GM12878 (cell line): Measurements from ENCODE around the gene PTPRD. TPM values are rescaled to one million over a fixed set of nuclear protein-coding genes. Genes with fewer than 3 reads are reported as not detected.

Experiments
- ATAC-seq: fragments of 200-7000 bp; cut with Tn5 transposase; 3 replicates; pipeline ENCODE4 v1.9.1; 2020; ENCODE audit warnings: mild to moderate bottlenecking, moderate library complexity
- BruUV-seq: library from RNA; stranded (reverse); fragments of 400-500 nt; replicated peaks from 2 replicates; lab custom pipeline; 2021; lab: Mats Ljungman, UMichigan
- CTCF ChIA-PET: fragments of 300-600 bp; sonication (Branson Sonifier 250); formaldehyde crosslinking; extraction: SDS; loops from one replicate; lab custom pipeline; 2021; ENCODE audit warnings: inconsistent platforms; lab: Yijun Ruan, JAX
- POLR2A ChIA-PET: fragments of 350-600 bp; formaldehyde crosslinking; extraction: SDS; loops from one replicate; lab custom pipeline; 2021; ENCODE audit warnings: inconsistent platforms; lab: Charles Lee
- RAD21 ChIA-PET: fragments of 300-600 bp; sonication (Branson Sonifier 250); formaldehyde crosslinking; loops from one replicate; lab custom pipeline; 2023; ENCODE audit warnings: antibody characterized with exemption; ENCODE audit not compliant: unreplicated experiment; lab: Charles Lee
- SMC1A ChIA-PET: fragments of 300-600 bp; sonication (Branson Sonifier 250); formaldehyde crosslinking; loops from one replicate; lab custom pipeline; 2023; ENCODE audit not compliant: unreplicated experiment, uncharacterized antibody; lab: Charles Lee
- DNase-seq: peaks from one replicate; pipeline ENCODE4 v3.0.0-alpha.2; 2011; ENCODE audit warnings: low read depth, low spot score
- FAIRE-seq: peaks from 3 replicates; lab custom pipeline; 2011; peaks lifted over from hg19 to GRCh38; lab: Jason Lieb, UNC
- H2AFZ ChIP-seq: 2 replicates; pipeline ENCODE4 v1.6.0; 2011; ENCODE audit warnings: low read depth, low read length, control low read depth; ENCODE audit not compliant: control insufficient read depth
- H3K27ac ChIP-seq: 2 replicates; pipeline ENCODE4 v1.5.1; 2011; ENCODE audit warnings: control low read depth; ENCODE audit not compliant: control insufficient read depth, insufficient read depth
- H3K27me3 ChIP-seq, 2 experiments: replicated peaks in 1 of 2; 2 replicates each; pipeline versions ENCODE4 v1.6.0 to v1.6.1; 2011; ENCODE audit warnings: low read length in 1 of 2; ENCODE audit not compliant: control insufficient read depth in 2 of 2, insufficient read depth in 2 of 2
- H3K36me3 ChIP-seq, 2 experiments: 2 replicates each; pipeline ENCODE4 v1.5.1; 2011; ENCODE audit warnings: low read length in 1 of 2; ENCODE audit not compliant: control insufficient read depth in 2 of 2, insufficient read depth in 2 of 2
- H3K4me1 ChIP-seq: 2 replicates; pipeline ENCODE4 v1.6.1; 2011; ENCODE audit warnings: mild to moderate bottlenecking, low read length, moderate library complexity, mixed read lengths; ENCODE audit not compliant: control insufficient read depth, insufficient read depth
- H3K4me2 ChIP-seq: 2 replicates; pipeline ENCODE4 v1.6.0; 2011; ENCODE audit warnings: control low read depth; ENCODE audit not compliant: control insufficient read depth, insufficient read depth
- H3K4me3 ChIP-seq: fragments of 200-600 bp; sonication (generic); 2 replicates; pipeline ENCODE4 v1.5.1; 2016
- H3K79me2 ChIP-seq: 2 replicates; pipeline ENCODE4 v1.6.0; 2011; ENCODE audit warnings: low read length; ENCODE audit not compliant: control insufficient read depth, insufficient read depth
- H3K9ac ChIP-seq: 2 replicates; pipeline ENCODE4 v1.8.0; 2011; ENCODE audit warnings: low read length, control low read depth, mixed read lengths; ENCODE audit not compliant: control insufficient read depth, insufficient read depth
- H3K9me3 ChIP-seq: replicated peaks from 3 replicates; pipeline ENCODE4 v1.5.1; 2011; ENCODE audit warnings: mild to moderate bottlenecking, low read length; ENCODE audit not compliant: control insufficient read depth, insufficient read depth
- H4K20me1 ChIP-seq: 2 replicates; pipeline ENCODE4 v1.6.0; 2011; ENCODE audit not compliant: control insufficient read depth, insufficient read depth
- BCL3 ChIP-seq: IDR thresholded peaks from 2 replicates; pipeline ENCODE4 v1.6.1; 2011; ENCODE audit warnings: borderline replicate concordance, low read depth, mild to moderate bottlenecking, moderate library complexity, low read length; ENCODE audit not compliant: insufficient read depth, poor library complexity, severe bottlenecking
- CTCF ChIP-seq, 3 experiments: IDR thresholded peaks in 2 of 3; conservative IDR thresholded peaks in 1 of 3; 2 replicates each; pipeline ENCODE4 v1.5.1; 2011; ENCODE audit warnings: low read depth in 3 of 3, low read length in 3 of 3, mild to moderate bottlenecking in 3 of 3, control low read depth in 2 of 3, moderate library complexity in 2 of 3, inconsistent platforms in 1 of 3, mixed read lengths in 1 of 3; ENCODE audit not compliant: control insufficient read depth in 2 of 3, insufficient read depth in 1 of 3; ENCODE audit errors: extremely low read depth in 1 of 3
- ETV6 ChIP-seq, 2 experiments: fragments of 450-650 bp in 1 of 2; IDR thresholded peaks in 1 of 2; conservative IDR thresholded peaks in 1 of 2; 2 replicates each; pipeline ENCODE4 v1.6.1; 2014; ENCODE audit warnings: antibody characterized with exemption in 1 of 2, borderline replicate concordance in 1 of 2, low read depth in 1 of 2, mild to moderate bottlenecking in 1 of 2, moderate library complexity in 1 of 2
- HCFC1 ChIP-seq: fragments of 150-350 bp; IDR thresholded peaks from 2 replicates; pipeline ENCODE4 v1.6.1; 2014; ENCODE audit warnings: low read length
- HSF1 ChIP-seq: fragments of 150-350 bp; IDR thresholded peaks from 2 replicates; pipeline ENCODE4 v1.6.1; 2014; ENCODE audit warnings: mild to moderate bottlenecking, low read depth, low read length
- IRF3 ChIP-seq: fragments of 450-650 bp; IDR thresholded peaks from 2 replicates; pipeline ENCODE4 v1.6.1; 2014; ENCODE audit warnings: mild to moderate bottlenecking
- MYC ChIP-seq: IDR thresholded peaks from 2 replicates; pipeline ENCODE4 v1.6.1; 2011; ENCODE audit warnings: mild to moderate bottlenecking, low read length, moderate library complexity, inconsistent platforms; ENCODE audit not compliant: insufficient read depth, insufficient replicate concordance, insufficient read length, severe bottlenecking
- NR2C1 ChIP-seq: fragments of 450-650 bp; IDR thresholded peaks from 2 replicates; pipeline ENCODE4 v1.6.1; 2017; ENCODE audit warnings: antibody characterized with exemption, mild to moderate bottlenecking, moderate library complexity
- NR2C2 ChIP-seq: IDR thresholded peaks from 2 replicates; pipeline ENCODE4 v1.6.1; 2011; ENCODE audit warnings: borderline replicate concordance, low read depth; ENCODE audit not compliant: control insufficient read depth, insufficient read length
- RCOR1 ChIP-seq: conservative IDR thresholded peaks from 2 replicates; pipeline ENCODE4 v1.6.1; 2012; ENCODE audit warnings: low read depth, low read length, improper control_type of control experiment
- SMAD1 ChIP-seq: fragments of 450-650 bp; IDR thresholded peaks from 2 replicates; pipeline ENCODE4 v1.6.1; 2018; ENCODE audit warnings: mild to moderate bottlenecking, low read depth; ENCODE audit not compliant: partially characterized antibody
- STAT1 ChIP-seq: fragments of 450-650 bp; conservative IDR thresholded peaks from 2 replicates; pipeline ENCODE4 v1.6.1; 2014; ENCODE audit warnings: antibody characterized with exemption, mild to moderate bottlenecking
- ZBED1 ChIP-seq: IDR thresholded peaks from 2 replicates; pipeline ENCODE4 v1.6.1; 2016; ENCODE audit warnings: borderline replicate concordance
- WGBS: methylation state at CpG from one replicate; pipeline ENCODE4 v1.1.6; 2016; ENCODE audit warnings: low lambda C conversion rate; ENCODE audit not compliant: insufficient replicate concordance, insufficient coverage; ENCODE audit errors: missing lambda C conversion rate; 5-methylcytosine and 5-hydroxymethylcytosine counted together
- in situ Hi-C: fragments of 300-500 bp; cut with MboI; formaldehyde crosslinking; loops from 9 replicates; pipeline ENCODE4 v1.14.3; 2018; ENCODE audit warnings: mixed read lengths
- intact Hi-C: fragments of 100-400 bp; cut with micrococcal nuclease; formaldehyde crosslinking; loops from one replicate; pipeline ENCODE4 v1.14.2; 2022; ENCODE audit not compliant: unreplicated experiment
- polyA plus RNA-seq, 11 experiments: library from polyadenylated mRNA; depleted of rRNA in 4 of 11; unstranded in 6 of 11; stranded (reverse) in 5 of 11; fragments of >200 nt; fragmentation: Nextera tagmentation in 4 of 11; fragmentation: Illumina TruSeq in 1 of 11; extraction: Ambion mirVana in 4 of 11; extraction: Trizol in 1 of 11; gene quantifications; 1 replicate in 1 of 11; 2 replicates in 10 of 11; pipeline versions ENCODE4 v1.2.1 to v1.2.3, GENCODE V29; 2011 to 2016; ENCODE audit warnings: inconsistent platforms in 2 of 11, missing spikeins in 2 of 11, low read depth in 1 of 11
- total RNA-seq, 4 experiments: library from RNA; depleted of rRNA in 3 of 4; stranded (reverse); fragments of >200 nt in 3 of 4; fragmentation: Illumina TruSeq in 1 of 4; extraction: Trizol in 1 of 4; gene quantifications; 2 replicates each; pipeline versions ENCODE4 v1.2.1 to v1.2.3, GENCODE V29; 2013 to 2021

PTPRD gene
- total and polyA plus RNA-seq, 10 of the 15 experiments (the other 5 are each of a cell fraction or from before 2014, with no cell fraction given): under 0.01 to 0.05 (median 0.01) TPM; not detected in 7

GRCh38 chr9:9215050-9215449 is 1397.8 kb downstream of the PTPRD start (continued):
- TF ChIP-seq HSF1 (no peak), BCL3 (no peak), STAT1 (no peak), SMAD1 (no peak), NR2C1 (no peak)

- ChIA-PET RAD21 (no interaction called here), SMC1A (no interaction called here), CTCF (no interaction called here), POLR2A (no interaction called here)
- Histone ChIP-seq H3K4me2 (no peak overlapping the region), H3K9me3 (no peaks in the 10 kb centered on the region), H3K27ac (no peak overlapping the region), H3K4me3 (no peak overlapping the region), H2AFZ (no peak overlapping the region), H3K79me2 (no peaks in the 10 kb centered on the region), H3K36me3 (no peaks in the 10 kb centered on the region), H3K9ac (no peak overlapping the region), H3K4me1 (no peaks in the 10 kb centered on the region), H4K20me1 (no peaks in the 10 kb centered on the region), H3K27me3 (no peaks in the 10 kb centered on the region)
- FAIRE-seq (no peak), DNase-seq (no peak), ATAC-seq (no peak)
- 8% methylated on average over 6 of the region's 6 CpGs for WGBS
- BruUV-seq: no TSS peak
- intact Hi-C loops (no loop called here), in situ Hi-C loops (no loop called here)
- TF ChIP-seq HCFC1: no peak
- TF ChIP-seq MYC: no peak
- TF ChIP-seq IRF3: no peak
- TF ChIP-seq ETV6 (conservative IDR thresholded peaks at IDR 0.05 in 1 of 2, IDR thresholded peaks at IDR 0.05 in 1 of 2; ENCODE audit: borderline replicate concordance in 1 of 2, low read depth in 1 of 2): no peak
- no peak for TF ChIP-seq ZBED1
- no peak for TF ChIP-seq NR2C2
- TF ChIP-seq RCOR1: no peak
- TF ChIP-seq CTCF (IDR thresholded peaks at IDR 0.05 in 2 of 3, conservative IDR thresholded peaks at IDR 0.05 in 1 of 3; ENCODE audit: control insufficient read depth in 2 of 3, extremely low read depth in 1 of 3, insufficient read depth in 1 of 3, low read depth in 3 of 3, low read length in 3 of 3): no peak
Measured at GRCh38 chr9:9214066-9214465, 1398.7 kb downstream of the PTPRD start.
